Vagina (tissue), 2 donors: Measurements from ENCODE around the gene FOXP2.
"Not testable (repeated sequence)": the region's sequence is repeated elsewhere in the genome, so short reads cannot be mapped to it uniquely, and the experiment has no call there.

Experiments
- POLR2A ChIP-seq, 2 donors: fragments of 450-650 bp; IDR thresholded peaks; one replicate each; pipeline ENCODE4 v1.6.1; 2017; ENCODE audit warnings: antibody characterized with exemption in 2 of 2, mild to moderate bottlenecking in 2 of 2, moderate library complexity in 2 of 2
- POLR2AphosphoS5 ChIP-seq, 2 donors: sonication (generic); formaldehyde crosslinking; IDR thresholded peaks; one replicate each; pipeline ENCODE4 v1.9.0; 2017; ENCODE audit warnings: antibody characterized with exemption in 2 of 2, mild to moderate bottlenecking in 2 of 2, low read depth in 1 of 2; ENCODE audit not compliant: insufficient read depth in 1 of 2
- TF ChIP-seq, protein P1 (sequence below), 3 experiments: fragments of 450-650 bp in 2 of 3; fragments of 200-600 bp in 1 of 3; sonication (generic) in 1 of 3; IDR thresholded peaks; one replicate each; pipeline ENCODE4 v1.5.1; 2017 to 2019; ENCODE audit warnings: antibody characterized with exemption in 3 of 3, mild to moderate bottlenecking in 2 of 3, moderate library complexity in 2 of 3

GRCh38 chr7:114510824-114511223, 96.2 kb downstream of the FOXP2 start:
- TF ChIP-seq, protein P1, sequence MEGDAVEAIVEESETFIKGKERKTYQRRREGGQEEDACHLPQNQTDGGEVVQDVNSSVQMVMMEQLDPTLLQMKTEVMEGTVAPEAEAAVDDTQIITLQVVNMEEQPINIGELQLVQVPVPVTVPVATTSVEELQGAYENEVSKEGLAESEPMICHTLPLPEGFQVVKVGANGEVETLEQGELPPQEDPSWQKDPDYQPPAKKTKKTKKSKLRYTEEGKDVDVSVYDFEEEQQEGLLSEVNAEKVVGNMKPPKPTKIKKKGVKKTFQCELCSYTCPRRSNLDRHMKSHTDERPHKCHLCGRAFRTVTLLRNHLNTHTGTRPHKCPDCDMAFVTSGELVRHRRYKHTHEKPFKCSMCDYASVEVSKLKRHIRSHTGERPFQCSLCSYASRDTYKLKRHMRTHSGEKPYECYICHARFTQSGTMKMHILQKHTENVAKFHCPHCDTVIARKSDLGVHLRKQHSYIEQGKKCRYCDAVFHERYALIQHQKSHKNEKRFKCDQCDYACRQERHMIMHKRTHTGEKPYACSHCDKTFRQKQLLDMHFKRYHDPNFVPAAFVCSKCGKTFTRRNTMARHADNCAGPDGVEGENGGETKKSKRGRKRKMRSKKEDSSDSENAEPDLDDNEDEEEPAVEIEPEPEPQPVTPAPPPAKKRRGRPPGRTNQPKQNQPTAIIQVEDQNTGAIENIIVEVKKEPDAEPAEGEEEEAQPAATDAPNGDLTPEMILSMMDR (IDR thresholded peaks at IDR 0.05), result not testable (repeated sequence)
- not testable (repeated sequence) for TF ChIP-seq POLR2A (IDR thresholded peaks at IDR 0.05); POLR2AphosphoS5 (IDR thresholded peaks at IDR 0.05; ENCODE audit: insufficient read depth in 1 of 2, low read depth in 1 of 2)
